Natural killer cell (primary cell): ENCODE data around the gene EAF2. TPM values are rescaled to one million over a fixed set of nuclear protein-coding genes. Genes with fewer than 3 reads are reported as not detected.

Experiments
- total RNA-seq, 4 donors: library from RNA; stranded (reverse); fragments of 120-200 nt in 1 of 4; gene quantifications; one replicate each; pipeline versions ENCODE4 v1.2.3 to v1.2.4, GENCODE V29; 2013 to 2022

The EAF2 gene
- total RNA-seq, 3 donors from 2014 or later (not counting 1 experiment from before 2014, with no cell fraction given): 5.1 to 7.4 (median 5.4) TPM

Other genes with a start within 250 kb of the EAF2 start
- not detected for gene FBXO40, start 241.8 kb upstream of the EAF2 start, total RNA-seq
- gene HCLS1, start 174.3 kb upstream of the EAF2 start, total RNA-seq: 100 to 1,000 TPM; 331 to 356 (median 336) TPM
- gene GOLGB1, start 85.5 kb upstream of the EAF2 start, total RNA-seq: 10 to 100 TPM; 55.4 to 67.2 (median 61.1) TPM
- gene IQCB1, start 149 bp upstream of the EAF2 start, total RNA-seq: 10 to 100 TPM; 42.6 to 44.3 (median 42.6) TPM
- 1 to 10 TPM in 2 of 3 donors, under 1 TPM in 1; 0.78 to 4.4 (median 2.2) TPM for gene SLC15A2, start 59.2 kb downstream of the EAF2 start, total RNA-seq
- gene ILDR1, start 187.0 kb downstream of the EAF2 start, total RNA-seq: under 1 TPM in 1 of 3 donors, not detected in 2; 0.28 TPM
- 1 to 10 TPM; 2.1 to 6.9 (median 4.7) TPM for gene CD86, start 220.2 kb downstream of the EAF2 start, total RNA-seq